GM23338 (cell line): Measurements from ENCODE around the gene MAP3K21. TPM values are rescaled to one million over a fixed set of nuclear protein-coding genes. Genes with fewer than 3 reads are reported as not detected.

Experiments
- ATAC-seq: fragments of 200-7000 bp; cut with Tn5 transposase; 3 replicates; pipeline ENCODE4 v1.9.1; 2020
- DNase-seq: peaks from one replicate; pipeline ENCODE4 v3.0.0-alpha.2; 2015; ENCODE audit warnings: low spot score
- H2AFZ ChIP-seq: fragments of 200-600 bp; sonication (generic); 2 replicates; pipeline ENCODE4 v1.8.0; 2016; ENCODE audit warnings: antibody characterized with exemption, mild to moderate bottlenecking, moderate library complexity
- H3F3A ChIP-seq: fragments of 200-600 bp; sonication (generic); replicated peaks from 2 replicates; pipeline ENCODE4 v1.8.0; 2017; ENCODE audit warnings: antibody characterized with exemption, mixed run types, low read depth
- H3K27ac ChIP-seq: fragments of 200-600 bp; sonication (generic); 2 replicates; pipeline ENCODE4 v1.6.1; 2016; ENCODE audit warnings: low read depth
- H3K27me3 ChIP-seq: fragments of 200-600 bp; sonication (generic); 2 replicates; pipeline ENCODE4 v1.8.0; 2016; ENCODE audit warnings: mild to moderate bottlenecking, mixed run types, moderate library complexity; ENCODE audit not compliant: insufficient read depth
- H3K36me3 ChIP-seq: fragments of 200-600 bp; sonication (generic); 2 replicates; pipeline ENCODE4 v1.8.0; 2016; ENCODE audit warnings: mild to moderate bottlenecking; ENCODE audit not compliant: insufficient read depth
- H3K4me1 ChIP-seq: fragments of 200-600 bp; sonication (generic); 2 replicates; pipeline ENCODE4 v1.8.0; 2016; ENCODE audit warnings: mild to moderate bottlenecking, moderate library complexity; ENCODE audit not compliant: insufficient read depth
- H3K4me2 ChIP-seq: fragments of 200-600 bp; sonication (generic); 2 replicates; pipeline ENCODE4 v1.7.1; 2017; ENCODE audit warnings: mixed run types
- H3K4me3 ChIP-seq: fragments of 200-600 bp; sonication (generic); 2 replicates; pipeline ENCODE4 v1.6.1; 2016; ENCODE audit warnings: mixed run types
- H3K79me2 ChIP-seq: fragments of 200-600 bp; sonication (generic); replicated peaks from 2 replicates; pipeline ENCODE4 v1.8.0; 2017; ENCODE audit warnings: mild to moderate bottlenecking; ENCODE audit not compliant: insufficient read depth
- H3K9me2 ChIP-seq: fragments of 200-600 bp; sonication (generic); 2 replicates; pipeline ENCODE4 v1.8.0; 2017; ENCODE audit not compliant: insufficient read depth
- H4K20me1 ChIP-seq: fragments of 200-600 bp; sonication (generic); replicated peaks from 2 replicates; pipeline ENCODE4 v1.8.0; 2017; ENCODE audit warnings: mild to moderate bottlenecking; ENCODE audit not compliant: insufficient read depth
- H3K27ac Mint-ChIP-seq: 2 replicates; pipeline ENCODE4 v1.8.0; 2020; ENCODE audit warnings: inconsistent platforms, mild to moderate bottlenecking, moderate library complexity, mixed read lengths
- H3K27me3 Mint-ChIP-seq: 3 replicates; pipeline ENCODE4 v1.8.0; 2022; ENCODE audit warnings: low read depth, mild to moderate bottlenecking, moderate library complexity, mixed read lengths, inconsistent platforms; ENCODE audit not compliant: insufficient read depth, poor library complexity
- H3K36me3 Mint-ChIP-seq: 3 replicates; pipeline ENCODE4 v1.8.0; 2021; ENCODE audit warnings: low read depth, mild to moderate bottlenecking, inconsistent platforms, moderate library complexity, mixed read lengths
- H3K4me1 Mint-ChIP-seq: 3 replicates; pipeline ENCODE4 v1.8.0; 2020; ENCODE audit warnings: mild to moderate bottlenecking, inconsistent platforms, mixed read lengths
- H3K4me3 Mint-ChIP-seq: 3 replicates; pipeline ENCODE4 v1.8.0; 2021; ENCODE audit warnings: moderate library complexity, mild to moderate bottlenecking, inconsistent platforms, mixed read lengths
- H3K9me3 Mint-ChIP-seq: 3 replicates; pipeline ENCODE4 v1.8.0; 2020; ENCODE audit warnings: moderate library complexity, mild to moderate bottlenecking, inconsistent platforms, mixed read lengths
- CREB1 ChIP-seq: fragments of 250-450 bp; sonication (Bioruptor Pico); IDR thresholded peaks from 2 replicates; pipeline ENCODE4 v1.5.0; 2020; ENCODE audit warnings: low read depth, mild to moderate bottlenecking, moderate library complexity
- EZH2 ChIP-seq: fragments of 200-600 bp; sonication (generic); IDR thresholded peaks from one replicate; pipeline ENCODE4 v1.8.0; 2017; ENCODE audit warnings: antibody characterized with exemption, mild to moderate bottlenecking, low read depth; ENCODE audit not compliant: unreplicated experiment
- EZH2phosphoT487 ChIP-seq: fragments of 200-600 bp; sonication (generic); IDR thresholded peaks from one replicate; pipeline ENCODE4 v1.8.1; 2018; ENCODE audit warnings: antibody characterized with exemption; ENCODE audit not compliant: unreplicated experiment
- JUNB ChIP-seq: IDR thresholded peaks from one replicate; pipeline ENCODE4 v1.6.1; 2016; ENCODE audit warnings: antibody characterized with exemption; ENCODE audit not compliant: unreplicated experiment
- NANOG ChIP-seq: IDR thresholded peaks from 2 replicates; pipeline ENCODE4 v1.6.1; 2016; ENCODE audit warnings: antibody characterized with exemption, borderline replicate concordance
- POLR2AphosphoS5 ChIP-seq: IDR thresholded peaks from 2 replicates; pipeline ENCODE4 v1.6.1; 2016; ENCODE audit warnings: antibody characterized with exemption, low read depth
- STAT1 ChIP-seq: IDR thresholded peaks from one replicate; pipeline ENCODE4 v1.6.1; 2016; ENCODE audit warnings: antibody characterized with exemption; ENCODE audit not compliant: unreplicated experiment
- ZNF114 ChIP-seq: fragments of 250-450 bp; sonication (Bioruptor Pico); IDR thresholded peaks from 2 replicates; pipeline ENCODE4 v1.5.0; 2020; ENCODE audit warnings: mild to moderate bottlenecking, moderate library complexity
- ZNF331 ChIP-seq: fragments of 250-450 bp; sonication (Bioruptor Pico); IDR thresholded peaks from 2 replicates; pipeline ENCODE4 v1.5.0; 2020; ENCODE audit warnings: low read depth, mild to moderate bottlenecking, moderate library complexity
- polyA plus RNA-seq: library from polyadenylated mRNA; unstranded; fragments of >200 nt; fragmentation: Nextera tagmentation; extraction: Ambion mirVana; gene quantifications from 2 replicates; pipeline ENCODE4 v1.2.1, GENCODE V29; 2016
- total RNA-seq: library from RNA; depleted of rRNA; stranded (reverse); fragments of >200 nt; shearing (Covaris generic); gene quantifications from 2 replicates; pipeline ENCODE4 v1.2.3, GENCODE V29; 2014
- TF ChIP-seq, protein P1 (sequence below): IDR thresholded peaks from 2 replicates; pipeline ENCODE4 v1.6.1; 2016; ENCODE audit warnings: antibody characterized with exemption
- TF ChIP-seq, protein P2 (sequence below): IDR thresholded peaks from one replicate; pipeline ENCODE4 v1.6.1; 2018; ENCODE audit warnings: antibody characterized with exemption; ENCODE audit not compliant: unreplicated experiment
- TF ChIP-seq, protein P3 (sequence below), 2 experiments: fragments of 200-600 bp in 1 of 2; sonication (generic) in 1 of 2; conservative IDR thresholded peaks; 2 replicates each; pipeline versions ENCODE4 v1.5.1 to v1.6.1; 2016 to 2017; ENCODE audit warnings: antibody characterized with exemption in 2 of 2, low read depth in 2 of 2, mild to moderate bottlenecking in 2 of 2, moderate library complexity in 1 of 2
- TF ChIP-seq, protein P4 (sequence below): fragments of 250-450 bp; sonication (Bioruptor Pico); IDR thresholded peaks from 2 replicates; pipeline ENCODE4 v1.5.0; 2020; ENCODE audit warnings: mild to moderate bottlenecking, moderate library complexity

MAP3K21 gene
- total and polyA plus RNA-seq, 2 experiments from 2014 or later: 11.7 to 40.1 TPM

DNA sequence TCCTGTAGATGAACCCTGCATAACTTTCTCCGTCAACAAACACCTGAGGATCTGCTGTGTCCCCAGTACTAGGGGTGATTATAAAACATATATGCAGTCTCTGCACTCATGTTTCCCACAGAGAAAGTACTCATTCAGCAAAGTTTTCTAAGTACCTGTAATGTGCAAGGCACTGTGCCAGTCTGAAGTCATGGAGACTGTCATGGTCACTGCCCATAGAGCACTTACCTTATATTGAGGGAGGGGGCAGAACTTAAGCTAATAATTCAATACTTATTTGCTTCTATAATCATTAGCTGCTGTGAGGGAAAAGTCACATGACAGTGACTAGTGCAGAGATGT lies 41.2 kb downstream of the MAP3K21 start:
- no peak overlapping the region for H3K4me3 ChIP-seq
- DNase-seq (no peak), ATAC-seq (no peak)
- H3K36me3 ChIP-seq: no peaks in the 10 kb centered on the region
- no peaks in the 10 kb centered on the region for H3K9me2 ChIP-seq
- Mint-ChIP-seq H3K27me3 (peaks cover 2% of the 10 kb centered on the region), H3K4me1 (peaks cover 58% of the 10 kb centered on the region), H3K4me3 (peak overlapping the region; percentile 9; the same call in 1 of the 3 replicates), H3K27ac (peak overlapping the region; percentile 88), H3K36me3 (peaks cover 18% of the 10 kb centered on the region; the same call in 2 of the 3 replicates), H3K9me3 (no peaks in the 10 kb centered on the region)
- peak overlapping the region; percentile 97 for H3K27ac ChIP-seq
- peak overlapping the region; percentile 31 for H3K4me2 ChIP-seq
- H3K79me2 ChIP-seq: no peaks in the 10 kb centered on the region
- no peak overlapping the region for H2AFZ ChIP-seq
- TF ChIP-seq STAT1: no peak
- TF ChIP-seq, protein P1, sequence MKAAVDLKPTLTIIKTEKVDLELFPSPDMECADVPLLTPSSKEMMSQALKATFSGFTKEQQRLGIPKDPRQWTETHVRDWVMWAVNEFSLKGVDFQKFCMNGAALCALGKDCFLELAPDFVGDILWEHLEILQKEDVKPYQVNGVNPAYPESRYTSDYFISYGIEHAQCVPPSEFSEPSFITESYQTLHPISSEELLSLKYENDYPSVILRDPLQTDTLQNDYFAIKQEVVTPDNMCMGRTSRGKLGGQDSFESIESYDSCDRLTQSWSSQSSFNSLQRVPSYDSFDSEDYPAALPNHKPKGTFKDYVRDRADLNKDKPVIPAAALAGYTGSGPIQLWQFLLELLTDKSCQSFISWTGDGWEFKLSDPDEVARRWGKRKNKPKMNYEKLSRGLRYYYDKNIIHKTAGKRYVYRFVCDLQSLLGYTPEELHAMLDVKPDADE: no peak
- no peak for TF ChIP-seq EZH2
- TF ChIP-seq JUNB: no peak
- no peak for TF ChIP-seq NANOG
- TF ChIP-seq ZNF114 (CRISPR knock-in tag): no peak
- TF ChIP-seq, protein P2, sequence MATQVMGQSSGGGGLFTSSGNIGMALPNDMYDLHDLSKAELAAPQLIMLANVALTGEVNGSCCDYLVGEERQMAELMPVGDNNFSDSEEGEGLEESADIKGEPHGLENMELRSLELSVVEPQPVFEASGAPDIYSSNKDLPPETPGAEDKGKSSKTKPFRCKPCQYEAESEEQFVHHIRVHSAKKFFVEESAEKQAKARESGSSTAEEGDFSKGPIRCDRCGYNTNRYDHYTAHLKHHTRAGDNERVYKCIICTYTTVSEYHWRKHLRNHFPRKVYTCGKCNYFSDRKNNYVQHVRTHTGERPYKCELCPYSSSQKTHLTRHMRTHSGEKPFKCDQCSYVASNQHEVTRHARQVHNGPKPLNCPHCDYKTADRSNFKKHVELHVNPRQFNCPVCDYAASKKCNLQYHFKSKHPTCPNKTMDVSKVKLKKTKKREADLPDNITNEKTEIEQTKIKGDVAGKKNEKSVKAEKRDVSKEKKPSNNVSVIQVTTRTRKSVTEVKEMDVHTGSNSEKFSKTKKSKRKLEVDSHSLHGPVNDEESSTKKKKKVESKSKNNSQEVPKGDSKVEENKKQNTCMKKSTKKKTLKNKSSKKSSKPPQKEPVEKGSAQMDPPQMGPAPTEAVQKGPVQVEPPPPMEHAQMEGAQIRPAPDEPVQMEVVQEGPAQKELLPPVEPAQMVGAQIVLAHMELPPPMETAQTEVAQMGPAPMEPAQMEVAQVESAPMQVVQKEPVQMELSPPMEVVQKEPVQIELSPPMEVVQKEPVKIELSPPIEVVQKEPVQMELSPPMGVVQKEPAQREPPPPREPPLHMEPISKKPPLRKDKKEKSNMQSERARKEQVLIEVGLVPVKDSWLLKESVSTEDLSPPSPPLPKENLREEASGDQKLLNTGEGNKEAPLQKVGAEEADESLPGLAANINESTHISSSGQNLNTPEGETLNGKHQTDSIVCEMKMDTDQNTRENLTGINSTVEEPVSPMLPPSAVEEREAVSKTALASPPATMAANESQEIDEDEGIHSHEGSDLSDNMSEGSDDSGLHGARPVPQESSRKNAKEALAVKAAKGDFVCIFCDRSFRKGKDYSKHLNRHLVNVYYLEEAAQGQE: no peak
- TF ChIP-seq CREB1 (CRISPR knock-in tag): no peak
- TF ChIP-seq POLR2AphosphoS5: no peak
- TF ChIP-seq, protein P3, sequence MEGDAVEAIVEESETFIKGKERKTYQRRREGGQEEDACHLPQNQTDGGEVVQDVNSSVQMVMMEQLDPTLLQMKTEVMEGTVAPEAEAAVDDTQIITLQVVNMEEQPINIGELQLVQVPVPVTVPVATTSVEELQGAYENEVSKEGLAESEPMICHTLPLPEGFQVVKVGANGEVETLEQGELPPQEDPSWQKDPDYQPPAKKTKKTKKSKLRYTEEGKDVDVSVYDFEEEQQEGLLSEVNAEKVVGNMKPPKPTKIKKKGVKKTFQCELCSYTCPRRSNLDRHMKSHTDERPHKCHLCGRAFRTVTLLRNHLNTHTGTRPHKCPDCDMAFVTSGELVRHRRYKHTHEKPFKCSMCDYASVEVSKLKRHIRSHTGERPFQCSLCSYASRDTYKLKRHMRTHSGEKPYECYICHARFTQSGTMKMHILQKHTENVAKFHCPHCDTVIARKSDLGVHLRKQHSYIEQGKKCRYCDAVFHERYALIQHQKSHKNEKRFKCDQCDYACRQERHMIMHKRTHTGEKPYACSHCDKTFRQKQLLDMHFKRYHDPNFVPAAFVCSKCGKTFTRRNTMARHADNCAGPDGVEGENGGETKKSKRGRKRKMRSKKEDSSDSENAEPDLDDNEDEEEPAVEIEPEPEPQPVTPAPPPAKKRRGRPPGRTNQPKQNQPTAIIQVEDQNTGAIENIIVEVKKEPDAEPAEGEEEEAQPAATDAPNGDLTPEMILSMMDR (conservative IDR thresholded peaks at IDR 0.05; ENCODE audit: low read depth in 2 of 2): no peak
- no peak for TF ChIP-seq EZH2phosphoT487
- TF ChIP-seq ZNF331 (CRISPR knock-in tag): no peak
- TF ChIP-seq, protein P4, sequence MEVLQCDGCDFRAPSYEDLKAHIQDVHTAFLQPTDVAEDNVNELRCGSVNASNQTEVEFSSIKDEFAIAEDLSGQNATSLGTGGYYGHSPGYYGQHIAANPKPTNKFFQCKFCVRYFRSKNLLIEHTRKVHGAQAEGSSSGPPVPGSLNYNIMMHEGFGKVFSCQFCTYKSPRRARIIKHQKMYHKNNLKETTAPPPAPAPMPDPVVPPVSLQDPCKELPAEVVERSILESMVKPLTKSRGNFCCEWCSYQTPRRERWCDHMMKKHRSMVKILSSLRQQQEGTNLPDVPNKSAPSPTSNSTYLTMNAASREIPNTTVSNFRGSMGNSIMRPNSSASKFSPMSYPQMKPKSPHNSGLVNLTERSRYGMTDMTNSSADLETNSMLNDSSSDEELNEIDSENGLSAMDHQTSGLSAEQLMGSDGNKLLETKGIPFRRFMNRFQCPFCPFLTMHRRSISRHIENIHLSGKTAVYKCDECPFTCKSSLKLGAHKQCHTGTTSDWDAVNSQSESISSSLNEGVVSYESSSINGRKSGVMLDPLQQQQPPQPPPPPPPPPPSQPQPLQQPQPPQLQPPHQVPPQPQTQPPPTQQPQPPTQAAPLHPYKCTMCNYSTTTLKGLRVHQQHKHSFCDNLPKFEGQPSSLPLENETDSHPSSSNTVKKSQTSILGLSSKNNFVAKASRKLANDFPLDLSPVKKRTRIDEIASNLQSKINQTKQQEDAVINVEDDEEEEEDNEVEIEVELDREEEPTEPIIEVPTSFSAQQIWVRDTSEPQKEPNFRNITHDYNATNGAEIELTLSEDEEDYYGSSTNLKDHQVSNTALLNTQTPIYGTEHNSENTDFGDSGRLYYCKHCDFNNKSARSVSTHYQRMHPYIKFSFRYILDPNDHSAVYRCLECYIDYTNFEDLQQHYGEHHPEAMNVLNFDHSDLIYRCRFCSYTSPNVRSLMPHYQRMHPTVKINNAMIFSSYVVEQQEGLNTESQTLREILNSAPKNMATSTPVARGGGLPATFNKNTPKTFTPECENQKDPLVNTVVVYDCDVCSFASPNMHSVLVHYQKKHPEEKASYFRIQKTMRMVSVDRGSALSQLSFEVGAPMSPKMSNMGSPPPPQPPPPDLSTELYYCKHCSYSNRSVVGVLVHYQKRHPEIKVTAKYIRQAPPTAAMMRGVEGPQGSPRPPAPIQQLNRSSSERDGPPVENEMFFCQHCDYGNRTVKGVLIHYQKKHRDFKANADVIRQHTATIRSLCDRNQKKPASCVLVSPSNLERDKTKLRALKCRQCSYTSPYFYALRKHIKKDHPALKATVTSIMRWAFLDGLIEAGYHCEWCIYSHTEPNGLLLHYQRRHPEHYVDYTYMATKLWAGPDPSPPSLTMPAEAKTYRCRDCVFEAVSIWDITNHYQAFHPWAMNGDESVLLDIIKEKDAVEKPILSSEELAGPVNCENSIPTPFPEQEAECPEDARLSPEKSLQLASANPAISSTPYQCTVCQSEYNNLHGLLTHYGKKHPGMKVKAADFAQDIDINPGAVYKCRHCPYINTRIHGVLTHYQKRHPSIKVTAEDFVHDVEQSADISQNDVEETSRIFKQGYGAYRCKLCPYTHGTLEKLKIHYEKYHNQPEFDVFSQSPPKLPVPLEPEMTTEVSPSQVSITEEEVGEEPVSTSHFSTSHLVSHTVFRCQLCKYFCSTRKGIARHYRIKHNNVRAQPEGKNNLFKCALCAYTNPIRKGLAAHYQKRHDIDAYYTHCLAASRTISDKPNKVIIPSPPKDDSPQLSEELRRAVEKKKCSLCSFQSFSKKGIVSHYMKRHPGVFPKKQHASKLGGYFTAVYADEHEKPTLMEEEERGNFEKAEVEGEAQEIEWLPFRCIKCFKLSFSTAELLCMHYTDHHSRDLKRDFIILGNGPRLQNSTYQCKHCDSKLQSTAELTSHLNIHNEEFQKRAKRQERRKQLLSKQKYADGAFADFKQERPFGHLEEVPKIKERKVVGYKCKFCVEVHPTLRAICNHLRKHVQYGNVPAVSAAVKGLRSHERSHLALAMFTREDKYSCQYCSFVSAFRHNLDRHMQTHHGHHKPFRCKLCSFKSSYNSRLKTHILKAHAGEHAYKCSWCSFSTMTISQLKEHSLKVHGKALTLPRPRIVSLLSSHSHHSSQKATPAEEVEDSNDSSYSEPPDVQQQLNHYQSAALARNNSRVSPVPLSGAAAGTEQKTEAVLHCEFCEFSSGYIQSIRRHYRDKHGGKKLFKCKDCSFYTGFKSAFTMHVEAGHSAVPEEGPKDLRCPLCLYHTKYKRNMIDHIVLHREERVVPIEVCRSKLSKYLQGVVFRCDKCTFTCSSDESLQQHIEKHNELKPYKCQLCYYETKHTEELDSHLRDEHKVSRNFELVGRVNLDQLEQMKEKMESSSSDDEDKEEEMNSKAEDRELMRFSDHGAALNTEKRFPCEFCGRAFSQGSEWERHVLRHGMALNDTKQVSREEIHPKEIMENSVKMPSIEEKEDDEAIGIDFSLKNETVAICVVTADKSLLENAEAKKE (CRISPR knock-in tag): no peak
- H4K20me1 ChIP-seq: no peaks in the 10 kb centered on the region
- no peaks in the 10 kb centered on the region; the same call in 1 of the 2 replicates for H3F3A ChIP-seq
- H3K27me3 ChIP-seq: no peaks in the 10 kb centered on the region
- H3K4me1 ChIP-seq: peaks cover 29% of the 10 kb centered on the region
